ENCODE measurements around the gene DLL1. TPM values are rescaled to one million over a fixed set of nuclear protein-coding genes. Genes with fewer than 3 reads are reported as not detected.

The DLL1 gene
- polyA plus RNA-seq, 2 of the 4 experiments (the other 2 are of a cell fraction), result 0.05 to 0.15 TPM

GRCh38 chr6:170277893-170278742 is 12.8 kb downstream of the DLL1 start:
- Histone ChIP-seq H3K4me3 (no peak overlapping the region), H3K4me1 (0 out of 3 replicates have a peak, but pooled peaks cover 4% of the 10 kb centered on the region), H3K27ac (no peak overlapping the region), H3K9me3 (no peaks in the 10 kb centered on the region), H3K4me2 (no peak overlapping the region)
- POLR2A ChIA-PET, result no interaction called here
- no peak for TF ChIP-seq ZSCAN20 (CRISPR knock-in tag; IDR thresholded peaks at IDR 0.05)
- TF ChIP-seq POLR2AphosphoS2 (conservative IDR thresholded peaks at IDR 0.05; ENCODE audit: low read length), result no peak
- TF ChIP-seq BHLHE40 (IDR thresholded peaks at IDR 0.05; ENCODE audit: low read depth, low read length), result no peak
- no peak for TF ChIP-seq HOXB13 (CRISPR knock-in tag; IDR thresholded peaks at IDR 0.05; ENCODE audit: low read depth)
- TF ChIP-seq GATA3 (IDR thresholded peaks at IDR 0.05; ENCODE audit: borderline replicate concordance), result no peak
- no peak for TF ChIP-seq MAZ (IDR thresholded peaks at IDR 0.05; ENCODE audit: borderline replicate concordance, low read depth, low read length)
- TF ChIP-seq JUNB (IDR thresholded peaks at IDR 0.05), result no peak
- no peak for TF ChIP-seq CHD4 (IDR thresholded peaks at IDR 0.05; ENCODE audit: borderline replicate concordance)
- no peak for TF ChIP-seq RFX5 (IDR thresholded peaks at IDR 0.05)
- no peak for TF ChIP-seq EHMT2 (IDR thresholded peaks at IDR 0.05; ENCODE audit: low read depth)
- no peak for TF ChIP-seq RARB (CRISPR knock-in tag; IDR thresholded peaks at IDR 0.05)
- no peak for TF ChIP-seq EHF (CRISPR knock-in tag; IDR thresholded peaks at IDR 0.05)
- TF ChIP-seq HEYL (CRISPR knock-in tag; IDR thresholded peaks at IDR 0.05), result no peak
- TF ChIP-seq TP53 (CRISPR knock-in tag; IDR thresholded peaks at IDR 0.05), result no peak
- no peak for ATAC-seq
- no peak for DNase-seq (ENCODE audit: low read depth in 1 of 2, low spot score in 1 of 2)
- WGBS (ENCODE audit: missing lambda C conversion rate), result 78% methylated on average over 8 of the region's 8 CpGs
- CTCF ChIA-PET, result interaction anchor here (0.7 to 1.2 kb wide), 2 partner anchors 113 to 446 kb away, joined by 3 read pairs; no protein-coding TSS in a partner anchor
- no peak for FAIRE-seq

- no peak overlapping the region for H3K4me2 ChIP-seq
- 72% methylated on average over 24 of the region's 29 CpGs for WGBS (ENCODE audit: missing lambda C conversion rate)
- TF ChIP-seq GATA3 (IDR thresholded peaks at IDR 0.05; ENCODE audit: borderline replicate concordance) (no peak), HOXA7 (CRISPR knock-in tag; IDR thresholded peaks at IDR 0.05) (no peak), RARB (CRISPR knock-in tag; IDR thresholded peaks at IDR 0.05) (no peak), TP53 (CRISPR knock-in tag; IDR thresholded peaks at IDR 0.05) (no peak), KDM1A (IDR thresholded peaks at IDR 0.05; ENCODE audit: low read depth) (no peak), CTCF (IDR thresholded peaks at IDR 0.05) (no peak), E2F6 (IDR thresholded peaks at IDR 0.05; ENCODE audit: borderline replicate concordance, low read depth) (no peak), FOXS1 (CRISPR knock-in tag; IDR thresholded peaks at IDR 0.05) (no peak), BHLHE40 (IDR thresholded peaks at IDR 0.05; ENCODE audit: low read depth, low read length) (no peak), PHF8 (IDR thresholded peaks at IDR 0.05; ENCODE audit: borderline replicate concordance, low read depth) (no peak), TFCP2L1 (CRISPR knock-in tag; IDR thresholded peaks at IDR 0.05) (no peak), KDM5A (IDR thresholded peaks at IDR 0.05) (no peak)
- no peak overlapping the region for H3K4me3 ChIP-seq
- ATAC-seq (no peak), FAIRE-seq (no peak), DNase-seq (ENCODE audit: low read depth in 1 of 2, low spot score in 1 of 2) (no peak)
- ChIA-PET CTCF (no interaction called here), POLR2A (no interaction called here)
- H3K27ac ChIP-seq, result no peak overlapping the region
- 0 out of 3 replicates have a peak, but pooled peaks cover 4% of the 10 kb centered on the region for H3K4me1 ChIP-seq
- no peaks in the 10 kb centered on the region for H3K9me3 ChIP-seq
Observed at GRCh38 chr6:170276369-170277057, 14.4 kb downstream of the DLL1 start.
